Gastroesophageal sphincter (tissue), 4 donors: ENCODE results near the gene C11orf58. TPM values are rescaled to one million over a fixed set of nuclear protein-coding genes. Genes with fewer than 3 reads are reported as not detected.

Experiments used
- ATAC-seq: fragments of 150-250 bp; one replicate; pipeline ENCODE4 v1.9.1; 2016; ENCODE audit warnings: mild to moderate bottlenecking, moderate library complexity
- H3K27ac ChIP-seq, 4 donors: fragments of 200-600 bp; sonication (generic) in 3 of 4; 1 replicate in 3 of 4; 2 replicates in 1 of 4; pipeline ENCODE4 v1.5.1; 2016 to 2019
- H3K27me3 ChIP-seq: fragments of 200-600 bp; sonication (generic); one replicate; pipeline ENCODE4 v1.5.1; 2019
- H3K36me3 ChIP-seq, 2 donors: fragments of 200-600 bp; sonication (generic); one replicate each; pipeline ENCODE4 v1.5.1; 2019; ENCODE audit warnings: control low read depth in 1 of 2
- H3K4me1 ChIP-seq, 3 donors: fragments of 200-600 bp; sonication (generic); 1 replicate in 2 of 3; 2 replicates in 1 of 3; pipeline ENCODE4 v1.5.1; 2016 to 2019; ENCODE audit warnings: control low read depth in 2 of 3
- H3K4me3 ChIP-seq, 2 donors: fragments of 200-600 bp; sonication (generic); one replicate each; pipeline ENCODE4 v1.5.1; 2019; ENCODE audit warnings: mild to moderate bottlenecking in 1 of 2, moderate library complexity in 1 of 2
- H3K9me3 ChIP-seq, 3 donors: fragments of 200-600 bp; sonication (generic); one replicate each; pipeline ENCODE4 v1.5.1; 2017 to 2019; ENCODE audit warnings: control low read depth in 2 of 3
- EP300 ChIP-seq: sonication (generic); formaldehyde crosslinking; IDR thresholded peaks from one replicate; pipeline ENCODE4 v1.6.1; 2017; ENCODE audit warnings: antibody characterized with exemption, mild to moderate bottlenecking
- POLR2A ChIP-seq, 2 donors: fragments of 450-650 bp; IDR thresholded peaks; one replicate each; pipeline ENCODE4 v1.6.1; 2017; ENCODE audit warnings: antibody characterized with exemption in 2 of 2, mild to moderate bottlenecking in 2 of 2, moderate library complexity in 1 of 2
- POLR2AphosphoS5 ChIP-seq: sonication (generic); formaldehyde crosslinking; IDR thresholded peaks from one replicate; pipeline ENCODE4 v1.6.1; 2017; ENCODE audit warnings: antibody characterized with exemption
- whole genome bisulfite sequencing, 2 donors: methylation state at CpG; one replicate each; pipeline ENCODE4 v1.1.5; 2018; ENCODE audit warnings: low coverage in 1 of 2; 5-methylcytosine and 5-hydroxymethylcytosine counted together
- total RNA-seq, 4 donors: library from RNA; depleted of rRNA; stranded (reverse); fragments of >200 nt; gene quantifications; one replicate each; pipeline ENCODE4 v1.1.0, GENCODE V29; 2016
- TF ChIP-seq, protein P1 (sequence below), 4 experiments: fragments of 200-600 bp in 2 of 4; fragments of 450-650 bp in 2 of 4; sonication (generic) in 1 of 4; IDR thresholded peaks; one replicate each; pipeline ENCODE4 v1.5.1; 2017 to 2019; ENCODE audit warnings: antibody characterized with exemption in 4 of 4, mild to moderate bottlenecking in 2 of 4, moderate library complexity in 2 of 4

C11orf58 gene
- total RNA-seq, 4 donors from 2014 or later: 150 to 188 (median 175) TPM

DNA sequence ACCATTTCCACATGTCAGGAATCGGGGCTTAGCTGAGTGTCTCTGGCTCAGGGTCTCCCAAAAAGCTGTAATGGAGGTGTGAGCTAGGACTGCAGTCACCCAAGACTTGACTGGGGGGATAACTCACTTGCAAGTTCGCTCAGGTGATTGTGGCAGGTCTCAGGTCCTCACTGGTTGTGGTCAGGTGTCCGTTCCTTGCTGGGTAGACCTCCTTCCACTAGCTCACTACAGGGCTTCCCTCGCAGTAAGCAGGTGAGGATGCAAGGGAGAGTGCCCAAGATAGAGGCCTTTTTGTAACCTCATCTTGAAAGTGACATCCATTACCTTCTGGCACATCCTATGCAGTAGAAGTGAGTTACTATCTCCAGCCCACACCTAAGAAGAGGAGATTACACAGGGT is 29.5 kb downstream of the C11orf58 start:
- H3K27ac ChIP-seq: no peak overlapping the region
- no peak for ATAC-seq
- H3K4me1 ChIP-seq: no peaks in the 10 kb centered on the region
- H3K36me3 ChIP-seq: no peaks in the 10 kb centered on the region
- no peaks in the 10 kb centered on the region for H3K27me3 ChIP-seq
- H3K4me3 ChIP-seq: no peak overlapping the region
- TF ChIP-seq EP300: no peak
- no peak for TF ChIP-seq POLR2AphosphoS5
- TF ChIP-seq POLR2A (IDR thresholded peaks at IDR 0.05): no peak
- TF ChIP-seq, protein P1, sequence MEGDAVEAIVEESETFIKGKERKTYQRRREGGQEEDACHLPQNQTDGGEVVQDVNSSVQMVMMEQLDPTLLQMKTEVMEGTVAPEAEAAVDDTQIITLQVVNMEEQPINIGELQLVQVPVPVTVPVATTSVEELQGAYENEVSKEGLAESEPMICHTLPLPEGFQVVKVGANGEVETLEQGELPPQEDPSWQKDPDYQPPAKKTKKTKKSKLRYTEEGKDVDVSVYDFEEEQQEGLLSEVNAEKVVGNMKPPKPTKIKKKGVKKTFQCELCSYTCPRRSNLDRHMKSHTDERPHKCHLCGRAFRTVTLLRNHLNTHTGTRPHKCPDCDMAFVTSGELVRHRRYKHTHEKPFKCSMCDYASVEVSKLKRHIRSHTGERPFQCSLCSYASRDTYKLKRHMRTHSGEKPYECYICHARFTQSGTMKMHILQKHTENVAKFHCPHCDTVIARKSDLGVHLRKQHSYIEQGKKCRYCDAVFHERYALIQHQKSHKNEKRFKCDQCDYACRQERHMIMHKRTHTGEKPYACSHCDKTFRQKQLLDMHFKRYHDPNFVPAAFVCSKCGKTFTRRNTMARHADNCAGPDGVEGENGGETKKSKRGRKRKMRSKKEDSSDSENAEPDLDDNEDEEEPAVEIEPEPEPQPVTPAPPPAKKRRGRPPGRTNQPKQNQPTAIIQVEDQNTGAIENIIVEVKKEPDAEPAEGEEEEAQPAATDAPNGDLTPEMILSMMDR (IDR thresholded peaks at IDR 0.05): no peak
- 61 to 80% methylated on average over 2 of the region's 4 CpGs for WGBS, 2 donors
- H3K9me3 ChIP-seq: no peaks in the 10 kb centered on the region

DNA sequence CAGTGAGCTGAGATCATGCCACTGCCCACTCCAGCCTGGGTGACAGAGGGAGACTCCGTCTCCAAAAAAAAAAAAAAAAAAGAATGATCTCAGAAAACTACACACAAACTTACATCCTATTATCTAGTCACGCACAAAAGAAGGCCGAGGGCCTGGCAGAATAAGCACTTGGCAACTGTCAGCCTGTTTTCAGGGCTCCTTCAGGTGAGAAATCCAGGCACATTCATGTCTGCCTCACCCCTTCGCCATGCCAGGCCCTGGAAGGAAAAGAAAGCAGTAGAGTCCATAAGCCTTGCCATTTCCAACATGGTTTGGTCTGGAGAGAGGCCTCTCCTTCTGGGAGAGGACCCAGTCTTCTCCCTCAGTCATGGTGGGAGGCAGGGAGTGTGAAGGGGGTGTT is 30.9 kb downstream of the C11orf58 start:
- Histone ChIP-seq H3K4me1 (no peaks in the 10 kb centered on the region), H3K4me3 (no peak overlapping the region), H3K9me3 (no peaks in the 10 kb centered on the region), H3K27ac (no peak overlapping the region), H3K36me3 (no peaks in the 10 kb centered on the region), H3K27me3 (no peaks in the 10 kb centered on the region)
- TF ChIP-seq, protein P1 (IDR thresholded peaks at IDR 0.05): no peak
- TF ChIP-seq EP300 (no peak), POLR2AphosphoS5 (no peak), POLR2A (IDR thresholded peaks at IDR 0.05) (no peak)
- ATAC-seq: no peak
- 85 to 95% methylated on average over 3 to 4 of the region's 4 CpGs for WGBS, 2 donors

DNA sequence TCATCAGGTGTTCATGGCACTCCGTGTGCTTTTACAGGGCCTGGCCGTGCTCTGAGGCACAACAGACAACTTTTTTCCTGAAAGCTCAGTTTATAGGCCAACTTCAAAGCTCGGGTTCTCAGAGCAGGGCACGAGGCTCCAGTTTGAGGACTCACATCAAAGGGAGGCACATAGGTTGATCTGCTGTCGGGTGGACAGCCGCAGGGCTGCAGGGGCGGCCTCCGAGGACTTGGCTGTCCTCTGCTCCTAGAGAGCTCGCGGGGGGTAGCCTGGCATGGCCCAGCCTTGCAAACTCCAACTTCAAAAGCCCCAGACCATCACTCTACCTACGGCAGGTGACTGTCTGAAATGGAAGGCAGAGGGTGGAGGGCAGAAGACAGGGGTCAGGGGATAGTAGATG is 31.6 kb downstream of the C11orf58 start:
- Histone ChIP-seq H3K27me3 (no peaks in the 10 kb centered on the region), H3K4me1 (no peaks in the 10 kb centered on the region), H3K36me3 (no peaks in the 10 kb centered on the region), H3K4me3 (no peak overlapping the region), H3K9me3 (no peaks in the 10 kb centered on the region), H3K27ac (no peak overlapping the region)
- WGBS, 2 donors: 65 to 80% methylated on average over 2 of the region's 11 CpGs
- TF ChIP-seq POLR2A (IDR thresholded peaks at IDR 0.05) (no peak), POLR2AphosphoS5 (no peak), EP300 (no peak)
- TF ChIP-seq, protein P1 (IDR thresholded peaks at IDR 0.05): no peak
- ATAC-seq: no peak

DNA sequence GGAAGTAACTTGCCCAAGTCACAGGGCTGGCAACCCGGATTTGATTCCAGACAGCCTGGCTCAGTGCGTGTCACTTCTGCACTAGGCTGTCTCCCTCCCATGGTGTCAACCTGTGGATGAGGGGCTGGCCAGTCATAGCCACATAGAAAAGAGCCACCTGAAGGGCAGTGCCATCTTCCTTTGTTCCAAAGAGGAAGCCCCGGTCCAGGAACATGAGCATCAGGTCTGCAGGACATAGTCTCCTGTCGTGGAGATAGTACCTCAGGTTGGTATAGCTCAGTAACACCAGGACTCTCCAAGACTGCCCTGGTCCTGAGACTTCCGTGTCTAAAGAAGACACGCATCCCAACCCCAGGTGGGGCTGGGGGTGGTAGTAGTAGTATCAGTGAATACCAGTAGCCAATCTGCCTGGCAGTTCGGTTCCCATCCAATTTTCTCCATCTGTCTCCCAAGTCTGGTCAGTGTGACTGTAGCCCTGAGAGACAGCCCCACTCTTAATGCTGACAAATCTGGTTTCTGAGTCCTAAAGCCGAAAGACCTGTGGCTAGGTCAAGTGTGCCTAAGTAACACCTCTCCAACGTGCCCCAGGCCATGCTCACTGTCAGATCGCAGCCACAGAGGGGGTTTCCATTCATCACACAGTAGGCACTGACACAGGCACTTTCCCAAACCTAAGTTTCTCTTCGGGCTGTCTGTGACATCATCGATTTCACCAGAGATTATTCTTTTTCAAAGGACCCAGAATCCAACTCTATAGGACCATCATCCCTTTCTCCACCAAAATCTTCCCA is 33.1 kb downstream of the C11orf58 start:
- Histone ChIP-seq H3K27ac (no peak overlapping the region), H3K36me3 (no peaks in the 10 kb centered on the region), H3K4me3 (no peak overlapping the region), H3K9me3 (no peaks in the 10 kb centered on the region), H3K4me1 (peaks cover 0 to under 1% (median 0%) of the 10 kb centered on the region in 3 donors), H3K27me3 (no peaks in the 10 kb centered on the region)
- WGBS, 2 donors: 70 to 78% methylated on average over 4 to 9 of the region's 12 CpGs
- no peak for ATAC-seq
- TF ChIP-seq POLR2A (IDR thresholded peaks at IDR 0.05): no peak
- TF ChIP-seq EP300: no peak
- no peak for TF ChIP-seq POLR2AphosphoS5
- TF ChIP-seq, protein P1 (IDR thresholded peaks at IDR 0.05): no peak

DNA sequence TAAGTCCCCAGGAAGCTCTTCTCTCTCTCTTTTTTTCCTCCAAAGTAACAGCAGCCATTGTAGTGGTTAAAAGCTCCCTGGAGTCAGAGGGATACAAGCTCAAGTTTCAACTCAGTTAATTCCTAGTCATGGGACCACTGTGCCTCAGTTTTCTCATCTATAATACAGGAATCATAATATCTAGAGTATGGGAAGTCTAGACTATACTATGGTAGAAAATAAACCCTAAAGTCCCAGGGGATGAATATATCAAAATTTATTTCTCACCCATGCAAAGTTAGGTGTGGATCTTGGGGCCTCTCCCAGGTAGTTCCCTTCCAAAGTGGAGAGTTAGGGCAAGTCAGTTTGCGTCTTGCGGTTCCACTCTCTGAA is 33.7 kb downstream of the C11orf58 start:
- no peak overlapping the region for H3K27ac ChIP-seq
- H3K36me3 ChIP-seq: no peaks in the 10 kb centered on the region
- TF ChIP-seq POLR2A (IDR thresholded peaks at IDR 0.05): no peak
- TF ChIP-seq, protein P1 (IDR thresholded peaks at IDR 0.05): no peak
- TF ChIP-seq EP300: no peak
- TF ChIP-seq POLR2AphosphoS5: no peak
- peaks cover 0 to 7% (median 0%) of the 10 kb centered on the region in 3 donors for H3K4me1 ChIP-seq
- no peaks in the 10 kb centered on the region for H3K27me3 ChIP-seq
- no peak overlapping the region for H3K4me3 ChIP-seq
- H3K9me3 ChIP-seq: no peaks in the 10 kb centered on the region
- WGBS, 2 donors: 100% methylated on average over 2 of the region's 2 CpGs; no CpG with 5 or more reads in 1 of the 2 donors
- ATAC-seq: no peak
